GM19324 (cell line): ENCODE measurements around the gene ADGRA1.

Source experiments
- ATAC-seq: cut with Tn5 transposase; IDR thresholded peaks from one replicate; pipeline ENCODE4 v1.9.1; 2021; ENCODE audit warnings: mild to moderate bottlenecking, moderate library complexity; ENCODE audit not compliant: unreplicated experiment, low FRiP score

The ADGRA1 gene

DNA sequence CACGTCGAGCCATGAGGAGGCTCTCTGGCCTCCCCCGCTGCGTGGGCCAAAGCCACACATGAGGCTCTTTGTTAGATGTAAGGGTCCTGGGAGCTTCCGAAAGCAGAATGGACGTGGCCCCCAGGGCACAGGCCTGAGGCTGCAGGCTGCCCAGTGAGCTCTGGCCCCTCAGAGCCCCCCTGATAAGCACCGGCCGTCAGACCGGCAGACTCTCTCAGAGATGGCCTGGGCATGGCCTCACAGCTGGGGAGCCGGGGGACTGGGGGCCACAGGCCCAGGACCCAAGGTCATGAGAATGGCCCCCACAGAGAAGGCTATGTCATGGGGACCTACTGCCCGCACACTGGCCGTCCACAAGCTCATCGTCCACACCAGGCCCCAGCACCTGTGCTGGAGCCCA is 31.7 kb upstream of the ADGRA1 start:
- ATAC-seq = no peak

DNA sequence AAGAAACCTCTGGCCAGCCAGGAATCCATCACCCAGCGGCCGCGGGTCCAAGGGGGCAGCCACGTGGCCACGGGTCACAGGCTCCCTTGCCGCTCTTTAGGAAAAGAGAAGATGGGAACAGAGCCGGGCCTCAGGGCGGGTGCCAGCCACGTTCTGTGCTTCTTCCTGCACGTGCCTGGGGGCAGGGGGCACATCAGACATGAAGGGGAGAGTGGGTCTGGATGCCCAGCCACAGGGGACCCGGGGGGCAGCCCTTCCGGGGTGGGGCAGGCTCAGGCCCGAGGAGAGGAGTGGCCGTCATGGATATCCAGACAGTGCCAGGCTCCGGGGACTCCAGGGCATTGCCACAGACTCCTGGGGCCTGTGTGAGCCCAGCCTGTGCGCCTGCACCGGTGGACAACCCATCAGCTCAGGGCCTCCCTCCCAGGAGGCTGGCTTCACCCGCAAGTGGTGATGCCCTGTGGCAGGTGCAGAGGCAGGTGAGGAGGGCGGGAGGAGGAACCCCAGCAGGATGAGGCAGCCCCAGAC is 31.0 kb upstream of the ADGRA1 start:
- no peak for ATAC-seq

DNA sequence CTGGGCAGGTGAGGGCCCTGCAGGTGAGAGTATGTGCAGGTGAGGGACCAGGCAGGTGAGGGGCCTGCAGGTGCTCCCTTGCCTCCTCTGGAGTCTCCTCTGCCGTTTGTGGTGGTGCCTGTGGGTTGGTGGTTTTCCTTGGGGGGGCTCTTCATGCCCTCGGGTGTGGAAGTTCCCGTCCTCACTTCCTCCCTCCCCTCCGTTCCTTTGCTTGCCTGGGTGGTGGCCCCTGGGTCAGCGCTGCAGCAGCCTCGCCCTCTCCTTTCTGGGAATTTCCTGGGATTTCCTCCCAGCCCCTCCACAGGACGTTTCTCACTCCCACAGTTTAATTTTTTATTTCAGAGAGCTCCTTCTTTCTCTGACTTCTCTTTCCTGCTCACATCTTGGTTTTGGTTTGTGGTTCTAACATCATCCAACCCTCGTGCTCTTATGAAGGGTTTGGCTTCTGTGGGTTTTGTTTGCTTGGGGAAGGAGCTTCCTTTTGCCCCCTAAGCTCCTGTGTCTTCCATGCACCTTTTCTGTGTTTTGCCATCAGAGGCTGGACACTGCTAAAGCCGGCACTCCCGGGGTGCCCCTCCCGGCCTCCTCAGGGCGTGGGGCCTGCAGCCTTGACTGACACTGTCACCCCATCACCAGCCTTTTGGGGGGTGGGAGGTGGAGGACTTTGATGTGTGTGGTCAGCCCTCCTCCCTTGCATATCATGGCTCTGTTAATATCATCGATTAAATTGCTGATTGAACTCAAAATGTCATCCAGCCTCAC is 29.2 kb upstream of the ADGRA1 start:
- no peak for ATAC-seq

DNA sequence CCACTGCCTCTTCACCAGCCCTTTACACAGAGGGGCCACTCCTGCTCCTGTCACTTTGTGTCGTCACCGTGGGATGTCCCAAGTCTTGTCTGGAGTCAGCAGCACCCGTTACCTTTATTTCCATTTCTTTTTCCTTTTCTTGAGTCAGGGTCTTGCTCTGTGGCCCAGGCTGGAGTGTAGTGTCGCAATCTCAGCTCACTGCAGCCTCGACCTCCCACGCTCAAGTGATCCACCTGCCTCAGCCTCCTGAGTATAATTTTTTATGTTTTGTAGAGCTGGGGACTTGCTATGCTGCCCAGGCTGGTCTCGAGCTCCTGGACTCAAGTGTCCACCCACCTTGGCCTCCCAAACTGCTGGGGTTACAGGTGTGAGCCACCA is 28.6 kb upstream of the ADGRA1 start:
- ATAC-seq = no peak

DNA sequence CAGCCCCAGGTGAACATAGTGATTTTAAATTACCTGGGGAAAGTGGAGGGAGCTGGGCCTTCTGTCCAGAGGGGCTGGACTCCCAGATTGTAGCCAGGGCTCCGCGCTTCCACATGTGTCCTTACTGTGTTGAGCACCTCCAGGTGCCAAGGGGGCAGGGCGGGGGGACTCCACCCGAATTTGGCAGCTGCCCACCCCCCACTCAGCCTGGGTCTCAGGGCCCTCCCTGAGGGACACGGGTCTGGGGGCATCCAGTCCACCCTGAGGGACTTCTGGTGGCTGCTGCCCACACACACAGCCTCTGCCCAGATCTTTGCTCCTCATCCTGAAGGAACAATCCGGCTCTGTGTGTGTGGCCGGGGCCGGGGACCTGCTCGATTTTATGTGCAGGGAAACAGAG is 28.2 kb upstream of the ADGRA1 start:
- no peak for ATAC-seq

DNA sequence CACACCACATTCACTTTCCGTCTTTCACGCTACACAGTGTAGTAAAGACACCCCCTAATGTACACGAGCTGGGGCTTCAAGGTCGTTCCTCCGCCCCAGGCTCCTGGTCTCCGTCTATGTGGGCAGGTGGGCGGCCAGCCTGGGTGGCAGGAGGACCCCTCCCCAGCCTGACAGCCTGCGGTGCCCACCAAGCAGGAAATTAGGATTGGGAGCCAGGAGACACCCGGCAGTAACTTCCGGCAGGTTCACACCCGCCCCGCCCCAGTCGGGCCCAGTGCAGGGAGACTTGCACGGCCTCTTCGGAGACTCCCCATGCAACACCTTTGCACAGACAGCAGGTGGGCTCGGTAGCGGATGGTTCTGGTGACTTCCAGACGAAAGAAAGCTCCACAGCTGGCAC is 27.7 kb upstream of the ADGRA1 start:
- ATAC-seq = no peak

DNA sequence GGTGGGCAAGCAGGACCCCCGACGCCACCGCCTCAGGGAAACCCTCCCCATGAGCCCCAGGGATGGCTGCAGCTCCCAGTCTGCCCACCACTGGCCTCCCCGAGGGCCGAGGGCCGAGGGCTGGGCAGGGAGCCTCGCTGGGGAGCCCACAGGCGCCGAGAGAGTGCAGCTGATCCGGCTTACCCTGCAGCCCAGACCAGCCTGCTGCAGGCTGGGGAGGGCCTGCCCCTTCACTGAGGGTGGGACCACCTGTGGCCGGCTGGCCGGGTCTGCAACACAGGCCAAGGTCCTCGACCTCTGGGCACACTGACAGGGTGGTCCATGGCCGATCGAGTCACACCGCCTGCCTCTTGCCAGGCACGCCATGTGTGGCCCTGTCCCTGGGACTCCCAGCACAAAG is 27.3 kb upstream of the ADGRA1 start:
- no peak for ATAC-seq

DNA sequence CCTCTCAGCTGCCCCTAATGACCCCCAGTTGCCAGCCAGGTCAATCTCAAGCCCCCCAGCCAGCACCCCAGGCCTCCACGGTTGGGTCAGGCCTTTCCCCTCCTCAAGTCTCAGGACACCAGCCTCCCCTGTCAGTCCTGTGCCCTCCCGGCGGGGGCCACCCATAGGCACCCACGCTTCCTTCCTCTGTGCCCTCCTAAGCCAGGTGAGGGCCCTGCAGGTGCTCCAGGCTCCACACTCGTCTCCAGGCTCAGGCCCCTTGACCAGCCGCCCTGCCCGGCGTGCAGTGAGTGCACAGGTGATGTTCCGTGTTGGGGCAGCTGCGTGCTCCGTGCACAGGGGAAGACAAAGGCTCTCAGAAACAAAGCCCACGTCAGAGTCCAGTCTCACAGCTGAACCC is 26.8 kb upstream of the ADGRA1 start:
- ATAC-seq = no peak

DNA sequence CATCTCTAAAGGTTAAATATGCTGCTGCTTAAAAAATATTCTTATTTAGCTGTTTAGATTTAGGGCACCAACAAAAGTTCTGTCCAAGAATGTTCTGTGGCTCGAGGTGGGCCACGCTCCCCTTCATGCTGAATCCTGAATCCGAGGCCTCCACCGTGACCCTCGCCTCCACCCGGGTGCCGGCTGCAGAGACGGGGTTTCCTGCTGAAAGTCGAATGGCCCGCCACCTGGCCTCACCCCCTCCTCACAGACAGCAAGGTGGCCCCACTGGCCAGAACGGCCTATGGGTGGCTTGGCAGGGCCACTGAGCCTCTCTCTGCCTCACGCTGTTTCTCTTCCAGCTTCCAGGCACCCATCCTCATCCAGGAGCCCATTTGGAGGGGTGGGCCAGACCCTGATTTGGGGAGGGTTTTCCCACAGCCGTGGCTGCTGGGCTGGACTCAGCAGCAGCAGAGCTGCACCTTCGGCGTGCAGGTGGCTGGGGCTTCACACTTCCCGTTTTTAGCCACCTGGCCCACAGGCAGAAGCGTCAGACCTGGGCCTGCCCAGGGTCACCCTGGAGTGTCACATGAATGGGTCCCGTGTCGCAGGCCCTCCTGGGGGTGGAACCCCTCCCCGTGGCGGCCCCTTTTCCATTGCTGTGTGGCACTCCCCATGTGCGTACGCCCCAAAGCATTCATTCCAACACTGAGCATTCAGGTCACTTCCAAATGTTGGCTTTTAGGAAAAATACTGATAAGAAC is 26.3 kb upstream of the ADGRA1 start:
- ATAC-seq = no peak

DNA sequence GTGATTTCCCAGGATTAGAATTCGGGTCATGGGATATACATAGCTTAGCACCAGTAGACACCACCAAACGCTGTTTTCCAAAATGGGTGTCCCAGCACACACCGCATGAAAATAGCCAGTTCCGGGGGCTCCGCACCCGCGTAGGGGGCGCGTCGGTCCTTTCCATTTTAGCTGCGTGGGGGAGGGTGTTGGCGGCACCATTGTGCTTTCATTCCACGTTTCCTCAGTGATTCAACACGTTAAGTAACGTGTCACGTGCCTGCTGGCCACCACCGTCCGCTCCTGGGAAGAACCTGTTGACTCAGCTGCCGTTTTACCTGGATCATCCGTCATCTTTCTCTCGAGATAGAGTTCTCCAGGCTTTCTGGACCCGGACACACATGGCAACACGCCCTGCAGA is 25.6 kb upstream of the ADGRA1 start:
- ATAC-seq = no peak

DNA sequence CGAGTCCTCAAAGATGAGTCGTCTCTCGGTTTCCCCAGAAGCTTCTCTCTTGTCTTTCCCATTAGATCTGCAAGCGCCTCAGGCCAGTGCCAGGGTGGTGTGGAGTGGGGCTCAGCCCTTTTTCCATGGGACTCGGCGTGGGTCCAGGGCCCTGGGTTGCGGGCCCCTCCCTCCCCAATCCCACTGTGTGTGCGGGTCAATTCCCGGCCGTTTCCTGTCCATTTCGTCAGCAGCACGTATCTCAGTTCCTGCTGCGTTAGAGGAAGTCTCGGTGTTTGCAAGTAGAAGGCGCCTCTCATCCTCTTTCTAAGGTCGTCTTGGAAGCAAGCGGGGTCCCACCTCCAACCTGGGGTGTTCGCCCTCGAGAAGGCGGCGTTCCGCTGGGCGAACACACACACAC is 25.1 kb upstream of the ADGRA1 start:
- ATAC-seq = no peak

DNA sequence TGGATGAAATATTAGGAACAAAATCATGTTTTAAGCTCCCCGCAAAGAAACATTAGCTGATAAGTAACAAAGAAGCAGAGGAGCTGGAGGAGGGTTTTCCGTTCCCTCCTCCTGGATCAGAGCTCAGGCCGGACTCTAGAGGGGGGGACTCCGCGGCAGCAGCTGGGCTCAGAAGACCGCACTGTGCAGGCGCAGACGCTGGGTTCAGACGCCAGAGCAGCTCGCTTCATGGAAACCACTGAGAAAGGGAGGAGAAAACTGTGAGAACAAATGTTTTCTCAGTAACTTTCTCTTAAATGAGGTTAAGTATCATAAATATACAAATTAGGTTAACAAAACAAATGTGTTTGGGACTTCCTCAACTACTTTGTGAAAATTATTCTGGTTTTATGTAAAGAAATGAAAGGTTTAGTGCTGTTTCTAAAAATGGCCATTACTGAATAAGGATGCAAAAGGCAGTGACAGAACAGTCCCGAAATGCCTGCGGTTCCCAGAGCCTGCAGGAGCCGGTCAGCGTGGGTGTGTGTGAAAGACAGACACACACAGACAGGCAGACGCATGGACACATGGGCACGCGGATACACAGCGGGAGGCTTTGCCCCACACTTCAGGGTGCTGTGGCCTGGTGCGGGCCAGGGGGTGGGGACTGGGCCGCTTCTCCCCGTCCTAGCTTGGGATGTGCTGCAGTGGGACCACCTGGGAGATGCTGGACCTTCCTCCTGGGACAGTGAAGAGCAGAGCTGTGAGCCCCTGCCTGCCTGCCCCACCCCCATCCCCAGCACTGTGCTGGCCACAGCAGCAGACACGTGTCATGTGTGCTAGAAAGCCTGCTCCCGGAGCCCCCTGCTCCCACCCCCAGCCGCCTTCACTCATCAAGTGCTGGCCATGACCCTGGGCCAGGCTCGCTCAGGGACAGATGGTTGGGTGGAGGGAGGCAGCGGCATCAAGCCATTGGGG is 20.3 kb upstream of the ADGRA1 start:
- no peak for ATAC-seq

DNA sequence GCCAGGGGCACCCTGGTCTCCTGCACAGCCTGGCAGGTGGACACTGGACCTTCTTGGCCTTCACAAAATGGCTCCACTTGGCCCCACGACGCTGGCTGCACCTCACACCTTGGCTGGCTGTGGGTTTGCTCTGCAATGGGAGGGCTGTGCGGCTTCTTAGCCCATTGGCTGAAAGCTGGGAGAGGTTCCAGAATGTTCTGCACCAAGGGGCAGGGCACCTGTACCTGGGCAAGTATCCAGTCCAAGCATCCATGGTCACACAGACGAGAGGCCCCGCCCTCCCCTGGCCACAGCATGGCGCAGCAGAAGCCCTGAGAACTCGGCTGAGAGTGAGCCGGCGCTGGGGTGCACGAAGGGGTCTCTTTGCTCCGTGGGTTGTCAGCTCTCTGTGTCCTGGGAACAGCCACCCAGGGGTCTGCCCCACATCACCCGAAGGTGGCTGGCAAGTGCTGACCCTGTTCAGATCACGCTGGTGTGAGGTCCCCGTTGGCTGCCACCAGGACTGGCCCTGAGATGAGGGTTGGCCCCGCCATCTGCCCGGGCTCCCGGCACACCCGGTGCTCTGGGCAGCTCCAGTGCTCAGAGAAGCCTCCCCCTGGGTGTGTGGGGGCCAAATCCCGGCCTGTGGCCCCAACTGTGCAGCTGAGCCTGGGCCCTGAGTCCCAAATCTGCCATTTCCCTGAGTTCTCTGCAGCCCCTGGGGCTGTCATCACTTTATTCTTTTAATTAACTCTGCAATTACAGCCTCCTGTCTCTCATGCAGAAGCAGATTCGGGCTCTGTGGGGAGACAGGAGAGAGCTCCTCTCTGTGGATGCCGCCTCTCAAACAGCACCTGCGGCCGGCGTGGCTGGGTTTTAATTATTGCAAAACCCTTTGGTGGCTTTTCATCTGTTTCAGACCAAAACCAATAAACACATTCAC is 19.4 kb upstream of the ADGRA1 start:
- no peak for ATAC-seq

DNA sequence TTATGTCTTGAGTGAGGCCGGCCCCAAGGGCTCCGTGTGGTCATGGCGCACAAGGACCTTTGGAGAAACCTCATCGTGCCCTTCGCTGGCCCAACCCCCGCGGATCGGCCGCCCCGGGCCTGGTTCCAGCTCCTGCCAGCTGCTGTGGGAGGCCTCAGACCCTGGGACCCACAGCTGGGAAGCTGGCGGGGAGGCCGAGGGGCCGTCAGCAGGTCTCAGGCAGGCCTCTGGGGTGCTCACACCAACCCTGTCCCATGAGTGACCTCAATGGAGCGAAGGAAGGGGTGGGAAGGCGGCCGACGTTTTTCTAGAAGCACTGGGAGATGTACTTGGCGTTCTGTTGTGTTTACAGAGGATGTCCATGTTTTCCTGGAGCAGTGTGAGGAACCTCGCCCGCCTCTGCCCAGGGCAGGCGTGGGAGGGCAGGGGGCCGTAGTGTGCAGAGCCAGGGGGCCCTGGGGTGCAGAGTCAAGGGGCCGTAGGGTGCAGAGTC is 18.6 kb upstream of the ADGRA1 start:
- ATAC-seq = no peak

DNA sequence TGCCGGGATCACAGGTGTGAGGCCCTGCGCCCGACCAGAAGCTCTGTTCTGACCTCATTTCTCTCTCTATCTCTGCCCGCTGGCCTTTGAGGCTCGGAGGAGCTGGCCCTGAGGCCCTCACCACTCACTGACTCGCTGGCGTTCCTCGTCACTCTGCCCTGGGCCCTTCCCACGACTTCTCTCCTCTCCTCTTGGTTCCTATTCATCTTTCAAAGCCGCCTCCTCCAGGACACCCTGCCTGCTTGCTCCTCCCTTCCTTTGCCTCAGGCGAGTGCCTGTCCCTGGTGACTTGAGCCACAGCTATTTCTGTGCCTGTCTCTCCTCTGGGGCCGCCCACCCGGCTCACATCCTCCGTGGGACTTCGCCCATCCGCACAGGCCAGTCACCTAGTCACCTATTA is 17.3 kb upstream of the ADGRA1 start:
- ATAC-seq = no peak

DNA sequence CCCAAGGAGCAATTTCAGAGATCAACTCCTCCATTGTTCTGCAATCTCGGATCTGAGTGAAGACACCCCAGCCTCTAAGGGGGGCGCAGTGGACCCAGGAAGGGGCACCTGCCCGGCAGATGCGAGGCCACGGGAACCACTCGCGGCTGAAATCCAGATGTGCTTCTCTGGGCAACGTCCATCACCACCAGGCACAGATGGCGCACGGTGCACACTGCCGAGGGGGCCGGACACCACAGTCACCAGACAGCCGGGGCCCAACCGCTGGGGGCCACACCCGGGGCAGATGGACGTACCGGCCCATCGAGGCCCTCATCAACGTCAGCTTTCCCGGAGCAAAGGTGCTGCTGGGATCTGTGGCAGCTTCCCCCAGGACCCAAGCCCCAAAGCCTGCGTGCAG is 16.9 kb upstream of the ADGRA1 start:
- no peak for ATAC-seq

DNA sequence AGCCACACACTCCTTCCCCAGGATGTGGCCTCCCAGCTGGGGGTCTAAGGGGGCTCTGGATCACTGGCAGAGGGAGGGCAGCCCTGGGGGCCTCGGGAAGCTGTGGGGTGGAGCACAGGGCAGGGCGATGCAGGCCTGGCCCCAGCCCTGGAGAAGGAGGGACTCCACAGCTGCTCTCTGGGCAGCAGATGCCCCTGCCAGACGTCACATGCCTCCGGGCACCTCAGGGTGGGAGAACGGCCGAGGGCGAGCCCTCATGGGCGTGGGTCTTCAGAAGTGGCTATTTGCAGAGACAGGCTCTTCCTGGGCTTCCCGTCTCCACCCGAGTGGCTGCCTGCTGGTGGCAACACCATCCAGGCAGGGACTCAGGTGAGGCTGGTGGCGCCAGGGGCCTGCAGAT is 16.0 kb upstream of the ADGRA1 start:
- ATAC-seq = no peak

DNA sequence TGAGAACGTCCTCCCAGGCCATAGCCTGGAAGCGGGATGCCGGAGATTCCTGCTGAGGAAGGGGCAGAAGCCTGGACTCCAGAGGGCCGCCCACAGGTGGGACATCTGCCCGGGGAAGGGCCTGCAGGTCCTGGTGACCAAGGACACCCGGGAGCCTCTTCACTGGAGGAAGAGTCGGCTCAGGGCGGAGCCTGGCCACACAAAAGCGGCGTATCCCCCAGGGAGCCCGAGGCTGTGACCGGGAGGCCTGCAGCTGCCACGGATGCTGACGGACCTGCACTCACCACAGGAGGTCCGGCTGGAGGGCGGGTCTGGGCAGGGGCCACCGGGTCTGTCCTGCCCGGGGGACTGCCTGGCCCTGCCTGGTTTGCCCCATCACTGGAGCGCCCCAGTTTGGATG is 15.5 kb upstream of the ADGRA1 start:
- no peak for ATAC-seq

DNA sequence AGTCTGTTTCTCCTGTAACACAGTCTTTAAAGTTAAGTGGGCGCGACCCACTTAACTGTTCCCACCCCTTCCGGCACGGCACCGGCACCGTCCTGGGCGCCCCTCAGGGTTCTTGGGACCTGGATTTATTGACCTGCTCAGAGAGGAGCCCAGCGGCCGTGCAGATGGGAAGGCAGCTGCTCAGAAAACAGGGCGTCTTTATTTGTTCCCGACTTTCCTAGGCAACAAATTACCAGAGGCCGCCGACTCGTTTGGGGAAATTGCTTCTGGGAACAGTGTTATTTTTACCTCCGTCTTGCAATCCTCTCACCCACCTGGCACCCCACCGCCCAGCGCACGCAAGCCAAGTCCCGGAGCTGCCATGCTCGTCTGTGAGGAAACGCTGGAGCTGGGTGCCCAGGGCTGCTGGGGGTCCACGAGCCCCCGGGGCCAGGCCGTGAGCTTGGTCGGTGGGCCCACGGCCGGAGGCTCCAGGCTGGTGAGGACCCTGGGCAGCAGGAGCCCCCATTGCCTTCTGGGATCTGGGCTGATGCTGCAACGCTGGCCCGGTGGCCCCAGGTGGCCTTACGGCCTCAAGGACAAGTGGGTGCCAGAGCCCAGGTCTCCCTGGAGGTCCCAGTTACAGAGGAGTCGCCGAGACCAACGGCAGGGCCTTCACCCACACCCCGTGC is 14.9 kb upstream of the ADGRA1 start:
- no peak for ATAC-seq
